Activated CD4-positive, alpha-beta T cell treated with anti-CD3 and anti-CD28 coated beads for 24 hours (primary cell): ENCODE data around the gene COL4A3.

Experiments used
- DNase-seq, 2 donors: peaks; one replicate each; pipeline ENCODE4 v3.0.0-alpha.2; 2020; ENCODE audit warnings: low read depth in 2 of 2

The COL4A3 gene

DNA sequence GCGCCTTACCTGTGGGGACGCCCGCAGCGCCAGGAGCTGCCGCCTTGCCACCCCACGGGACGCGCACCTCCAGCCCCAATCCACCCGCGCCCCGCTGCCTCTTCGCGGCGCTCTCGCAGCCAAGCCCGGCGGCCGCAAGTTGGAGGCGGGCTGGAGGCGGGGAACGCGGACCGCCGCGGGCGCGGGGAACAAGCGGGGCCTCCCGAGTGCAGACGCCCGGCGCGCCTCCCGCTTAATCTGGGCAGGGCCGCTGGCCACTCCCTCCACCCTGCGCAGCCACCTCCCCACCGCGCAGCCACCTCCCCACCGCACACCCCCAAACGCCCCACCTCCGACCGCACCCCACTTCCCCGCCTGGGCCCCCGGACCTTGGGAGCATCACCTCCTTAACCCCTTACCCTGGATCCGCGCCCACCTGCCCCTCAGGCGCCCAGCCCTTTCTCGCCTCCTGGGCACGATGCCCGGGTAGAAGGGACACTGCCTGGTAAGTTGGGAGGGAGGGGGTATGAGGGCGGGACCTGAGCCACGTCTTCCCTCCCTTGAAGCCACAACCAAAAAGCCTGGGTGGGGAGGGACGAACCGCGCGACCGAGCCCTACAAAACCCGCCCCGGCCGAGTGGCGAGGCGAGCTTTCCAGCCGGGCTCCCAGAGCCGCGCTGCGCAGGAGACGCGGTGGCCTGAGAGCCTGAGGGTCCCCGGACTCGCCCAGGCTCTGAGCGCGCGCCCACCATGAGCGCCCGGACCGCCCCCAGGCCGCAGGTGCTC is at the start of gene COL4A3, which contains the start of gene COL4A4:
Gene COL4A3, plus strand, starts transcription at position 627 of the 765 bp plus-strand sequence. Its CDS starts 103 bp downstream, at position 730.
Gene COL4A4, minus strand, starts transcription at position 208 of the 765 bp plus-strand sequence. CDS start 16,722 bp downstream, outside the sequence.
- DNase-seq, result no peak

DNA sequence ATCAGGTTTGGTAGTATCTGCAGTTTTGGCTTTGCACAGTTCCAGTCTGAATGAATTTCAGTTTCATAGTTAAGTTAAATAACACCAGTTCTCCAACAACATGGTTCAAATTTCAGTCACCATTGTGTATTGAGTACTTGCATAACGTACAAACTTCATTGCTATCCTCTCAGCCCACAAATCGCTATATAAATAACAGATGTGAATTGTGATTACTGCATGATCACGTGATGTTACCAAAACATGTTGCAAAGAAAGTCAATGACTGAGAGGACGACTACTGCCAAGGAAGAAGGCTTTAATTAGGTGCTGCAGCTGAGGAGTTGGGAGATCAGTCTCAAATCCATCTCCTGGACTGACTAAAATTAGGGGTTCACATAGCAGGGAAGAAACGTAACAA is 48.7 kb upstream of the COL4A3 start:
- no peak for DNase-seq

- no peak for DNase-seq
These were observed 47.4 kb upstream of the COL4A3 start for GRCh38 chr2:227117027-227117426.

DNA sequence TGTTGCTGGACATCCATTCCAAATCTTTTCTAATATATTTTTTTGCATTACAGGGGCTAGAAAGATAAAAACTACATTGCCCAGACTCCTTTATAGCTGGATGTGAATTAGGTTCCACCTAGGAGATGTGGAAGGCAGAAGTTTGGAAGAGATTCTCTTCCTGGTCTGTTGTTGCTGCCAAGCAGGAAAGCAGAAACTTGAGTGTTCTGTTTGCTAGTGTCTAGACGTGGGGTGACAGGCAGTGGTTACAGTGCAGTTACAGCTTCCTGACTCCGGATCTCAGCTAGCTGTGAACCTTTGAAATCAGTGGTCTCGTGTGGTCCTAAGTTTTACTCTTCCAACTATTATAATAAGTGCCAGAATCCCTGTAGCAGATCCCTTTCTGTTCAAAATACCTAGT is 46.6 kb upstream of the COL4A3 start:
- DNase-seq, result no peak

- DNase-seq, result no peak
These were observed 46.1 kb upstream of the COL4A3 start for GRCh38 chr2:227118353-227118752.

GRCh38 chr2:227123697-227124096 is 40.7 kb upstream of the COL4A3 start:
- DNase-seq, result no peak

GRCh38 chr2:227124811-227125210 is 39.6 kb upstream of the COL4A3 start:
- no peak for DNase-seq

- DNase-seq, result no peak
These were observed 38.9 kb upstream of the COL4A3 start for GRCh38 chr2:227125506-227125905.

DNA sequence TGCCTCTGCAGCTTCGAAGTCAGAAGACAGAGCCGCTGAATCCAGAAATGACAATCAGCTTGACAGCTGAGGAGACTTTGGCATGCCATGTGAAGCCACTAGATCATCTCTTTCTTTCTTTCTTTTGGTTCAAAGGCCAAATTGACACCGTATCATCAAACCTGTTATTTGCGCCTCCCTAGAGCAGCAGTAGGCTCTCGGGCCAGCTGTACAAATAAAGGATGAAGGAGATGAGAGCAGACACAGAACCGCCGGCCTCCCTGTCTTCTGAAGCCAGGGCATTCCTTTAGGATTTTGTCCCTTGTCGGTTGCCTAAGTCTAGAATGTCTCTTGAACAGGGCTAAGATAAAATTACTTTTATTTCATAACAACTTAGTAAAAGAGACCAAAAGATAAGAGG is 37.2 kb upstream of the COL4A3 start:
- no peak for DNase-seq

DNA sequence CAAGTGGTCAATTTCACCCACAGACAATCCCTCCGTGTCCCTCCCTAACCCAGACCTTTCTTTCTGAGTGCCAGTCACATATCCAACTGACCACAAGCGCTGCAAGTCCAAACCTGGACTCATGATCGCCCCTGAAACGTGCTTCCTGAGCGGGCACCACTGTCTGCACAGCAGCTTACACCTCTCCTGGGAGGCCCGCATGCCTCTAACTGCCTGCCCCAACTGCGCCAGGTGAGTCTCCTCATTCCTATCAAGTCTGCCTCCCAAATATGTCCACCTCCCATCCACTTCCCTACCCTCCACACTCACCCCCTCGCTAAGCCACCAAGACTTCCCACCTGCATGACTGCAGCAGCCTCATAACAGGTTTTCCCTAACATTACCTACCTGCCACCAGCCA is 33.8 kb upstream of the COL4A3 start:
- DNase-seq, result no peak

DNA sequence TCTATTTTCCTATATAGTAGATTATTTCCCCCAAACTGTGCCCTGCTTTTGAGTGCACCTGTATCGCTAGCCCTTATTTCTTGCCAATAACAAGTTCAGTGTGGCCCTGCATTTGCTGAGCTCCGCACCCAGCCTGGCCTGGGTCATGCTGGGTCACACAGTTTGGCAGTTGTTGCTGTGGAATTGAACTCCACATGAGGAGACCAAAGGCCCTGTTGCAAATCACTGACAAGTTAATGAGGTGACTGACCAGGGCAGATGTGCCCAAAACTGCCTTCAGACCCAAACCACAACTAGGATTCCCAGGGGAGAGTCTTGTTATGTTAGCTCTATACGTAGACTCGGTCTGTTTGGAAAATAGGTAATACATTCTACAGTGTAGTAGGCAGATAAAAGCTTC is 31.4 kb upstream of the COL4A3 start:
- no peak for DNase-seq

GRCh38 chr2:227134591-227134990 is 29.8 kb upstream of the COL4A3 start:
- DNase-seq, result no peak

- no peak for DNase-seq
These were observed 23.1 kb upstream of the COL4A3 start for GRCh38 chr2:227141301-227141700.

GRCh38 chr2:227143895-227144294 is 20.5 kb upstream of the COL4A3 start:
- no peak for DNase-seq

GRCh38 chr2:227146456-227146855 is 18.0 kb upstream of the COL4A3 start:
- DNase-seq, result no peak

GRCh38 chr2:227147023-227147422 is 17.4 kb upstream of the COL4A3 start:
- no peak for DNase-seq

DNA sequence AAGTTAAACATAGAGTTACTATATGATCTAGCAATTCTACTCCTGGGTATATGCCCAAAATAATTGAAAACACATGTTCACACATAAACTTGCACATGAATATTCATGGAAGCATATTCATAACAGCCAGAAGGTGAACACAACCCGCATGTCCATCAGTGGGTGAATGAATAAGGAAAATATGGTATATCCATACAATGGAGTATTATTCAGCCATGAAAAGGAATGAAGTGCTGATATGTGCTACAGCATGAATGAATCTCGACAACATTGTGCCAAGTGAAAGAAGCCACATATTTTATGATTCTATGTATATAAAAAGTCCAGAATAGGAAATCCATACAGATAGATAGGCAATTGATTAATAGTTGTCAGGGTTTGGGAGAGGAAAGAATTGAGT is 16.3 kb upstream of the COL4A3 start:
- no peak for DNase-seq

- no peak for DNase-seq
These were observed 14.0 kb upstream of the COL4A3 start for GRCh38 chr2:227150222-227150936.

DNA sequence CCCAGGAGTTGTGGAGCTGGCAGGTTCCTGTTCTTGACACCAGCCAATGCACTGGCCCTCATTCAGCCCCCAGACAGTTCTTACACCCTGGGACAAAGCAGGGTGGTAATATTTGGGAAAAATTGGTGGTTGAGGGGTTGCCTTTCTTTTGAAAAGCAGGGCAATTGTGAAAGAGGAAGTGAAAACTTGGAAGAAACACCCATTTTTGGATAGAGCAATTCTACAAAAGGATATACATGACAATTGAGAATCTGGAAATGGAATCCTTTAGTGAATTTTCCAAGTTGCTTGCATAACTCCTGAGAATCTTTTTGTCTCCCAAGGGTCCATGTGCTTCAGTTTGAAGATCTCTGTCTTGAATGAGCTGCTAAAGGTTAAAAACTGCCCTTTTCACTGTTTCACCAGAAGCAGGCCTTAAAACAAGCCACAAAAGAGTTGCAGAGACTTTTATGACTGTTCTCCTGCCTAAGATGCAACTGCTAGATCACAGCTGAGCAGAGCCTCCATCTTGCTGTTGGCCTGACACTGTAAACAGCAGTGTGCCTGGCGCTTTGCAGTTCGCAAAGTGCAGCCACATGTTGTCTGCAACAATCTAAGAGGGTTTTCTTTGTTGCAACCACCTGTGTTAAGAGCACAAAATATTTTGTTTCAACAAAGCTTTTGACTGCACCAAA is 12.2 kb upstream of the COL4A3 start:
- DNase-seq, result no peak

DNA sequence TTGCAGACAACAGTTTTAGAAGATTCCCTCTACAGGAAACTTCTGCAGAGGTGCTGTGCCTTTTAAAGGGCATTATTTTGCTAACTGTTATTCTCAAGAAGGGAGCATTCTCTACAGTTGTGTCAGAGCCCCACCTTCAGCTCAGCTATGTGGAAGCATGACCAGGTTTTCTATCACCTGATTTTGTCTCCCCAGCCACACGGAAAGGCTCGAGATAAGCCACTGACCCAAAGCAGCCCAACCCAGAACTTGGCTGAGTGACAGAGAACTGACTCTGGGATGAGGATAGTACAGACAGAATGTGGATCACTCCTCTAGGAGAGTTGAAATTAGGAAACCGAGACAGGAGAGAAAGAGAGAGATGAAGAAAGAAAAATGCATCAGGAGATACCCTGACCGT is 11.1 kb upstream of the COL4A3 start:
- no peak for DNase-seq

DNA sequence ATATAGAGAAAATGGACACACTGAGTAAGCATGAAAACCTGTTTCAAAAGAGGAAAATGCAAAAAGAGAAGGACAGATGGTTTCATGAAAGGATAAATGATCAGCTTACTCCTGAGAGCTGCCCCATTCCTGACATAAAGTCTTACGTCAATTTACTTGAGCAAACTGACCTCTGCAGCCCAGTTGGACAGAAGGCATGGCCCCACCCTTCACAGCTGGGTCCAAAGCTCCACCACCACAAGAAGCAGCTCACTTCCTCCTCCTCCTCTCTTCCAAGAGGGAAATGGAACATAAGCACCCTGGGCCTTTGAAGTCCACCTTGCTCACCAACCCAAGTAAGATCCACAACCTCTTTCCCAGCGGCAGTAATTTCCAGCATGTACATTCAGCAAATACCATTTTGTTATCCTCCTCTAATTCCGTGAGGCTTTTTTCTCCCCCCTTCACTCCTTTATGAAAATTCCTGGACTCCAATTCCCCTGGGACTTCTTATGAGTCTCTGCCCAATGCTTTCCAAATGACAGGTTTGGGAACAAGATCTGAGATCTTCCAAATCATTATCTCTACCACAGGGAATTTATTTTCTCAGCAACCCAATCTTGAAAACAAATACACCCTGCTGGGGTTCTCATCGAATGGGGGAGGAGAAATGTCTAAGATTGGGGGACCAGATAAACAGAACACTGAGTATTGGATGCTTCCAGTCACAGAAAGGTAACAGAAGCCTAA is 10.5 kb upstream of the COL4A3 start:
- no peak for DNase-seq
